ENCODE data around the gene ALDH3B2.
"Not testable (repeated sequence)": the region's sequence is repeated elsewhere in the genome, so short reads cannot be mapped to it uniquely, and the experiment has no call there.

ALDH3B2 gene

GRCh38 chr11:67629386-67630227 lies 44.8 kb downstream of the ALDH3B2 start, which contains the start of gene NUDT8:
TSS of gene NUDT8 (minus strand) at chr11:67629937. CDS start at chr11:67629911, 26 bp downstream.
- DNase-seq (ENCODE audit: low spot score) = peak; percentile 83

DNA sequence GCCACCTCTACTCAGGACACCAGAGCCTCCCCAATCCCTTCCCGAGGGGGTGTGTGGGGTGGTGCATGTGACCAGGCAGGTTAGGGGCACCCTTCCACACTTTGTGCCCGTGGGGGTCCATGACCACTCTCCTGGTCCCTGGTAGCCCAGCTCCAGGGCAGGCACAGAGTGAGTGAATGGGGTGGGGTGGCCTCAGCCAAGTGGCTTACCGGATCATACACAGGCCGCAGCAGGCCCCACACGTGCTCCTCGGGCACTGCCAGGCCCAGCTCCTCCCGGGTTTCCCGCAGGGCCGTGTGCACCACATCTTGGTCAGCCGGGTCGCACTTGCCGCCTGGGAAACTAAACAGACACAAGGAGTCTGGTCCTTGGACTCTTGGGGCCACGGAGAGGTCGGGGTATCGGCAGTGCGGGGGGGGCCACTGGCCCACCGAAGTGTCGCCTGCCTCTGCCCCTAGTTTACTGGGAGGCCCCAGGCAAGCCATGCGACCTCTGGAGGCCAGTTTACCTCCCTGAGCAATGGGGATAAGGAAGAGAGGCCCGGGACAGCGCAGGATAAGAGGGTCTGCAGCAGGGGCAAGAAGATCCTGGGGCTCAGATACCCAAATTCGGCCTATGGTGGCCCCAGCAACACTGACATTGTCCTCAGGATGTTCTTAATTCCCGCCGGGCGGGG lies 45.6 kb downstream of the ALDH3B2 start:
- DNase-seq (ENCODE audit: low spot score) = no peak

DNA sequence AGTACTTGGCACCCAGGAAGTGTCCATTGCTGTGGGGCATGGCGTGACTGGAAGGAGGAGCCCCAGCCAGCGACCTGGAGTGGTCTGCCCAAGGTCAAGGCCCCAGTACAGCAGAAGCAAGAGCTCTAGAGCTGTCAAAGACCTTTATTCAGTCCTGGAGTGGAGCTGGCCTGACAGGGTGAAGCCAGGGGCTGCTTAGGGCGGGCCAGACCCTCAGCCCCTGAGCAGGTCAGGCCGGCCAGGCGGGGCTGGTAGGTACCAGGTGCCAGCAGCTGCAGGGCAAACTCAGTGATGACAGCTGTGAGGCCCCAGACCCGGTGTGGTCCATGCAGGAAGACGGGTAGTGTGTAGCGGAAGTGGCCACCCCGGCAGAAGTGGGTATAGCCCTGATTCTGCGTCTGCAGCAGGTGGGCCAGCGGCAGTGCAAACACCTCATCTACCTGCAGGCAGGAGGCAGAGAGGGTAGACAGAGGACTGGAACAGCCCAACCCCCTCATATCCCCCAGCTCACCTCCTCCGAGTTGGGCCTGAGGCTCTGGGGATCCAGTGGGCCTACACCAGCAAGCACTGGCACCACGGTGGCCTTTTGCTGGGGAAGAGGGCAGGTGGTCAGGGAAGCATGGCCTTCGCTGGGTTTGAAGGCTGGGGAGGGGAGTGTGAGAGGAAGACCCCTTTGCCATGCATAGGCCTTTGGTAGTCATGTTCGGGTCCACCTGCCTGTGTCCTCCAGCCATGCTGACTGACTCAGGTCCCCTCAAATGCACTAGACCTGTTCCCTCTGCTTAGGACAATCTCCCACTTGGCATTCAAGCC lies 46.4 kb downstream of the ALDH3B2 start:
- no peak for DNase-seq (ENCODE audit: low spot score)

GRCh38 chr11:67627441-67627811 lies 47.0 kb downstream of the ALDH3B2 start:
- DNase-seq (ENCODE audit: low spot score) = no peak

DNA sequence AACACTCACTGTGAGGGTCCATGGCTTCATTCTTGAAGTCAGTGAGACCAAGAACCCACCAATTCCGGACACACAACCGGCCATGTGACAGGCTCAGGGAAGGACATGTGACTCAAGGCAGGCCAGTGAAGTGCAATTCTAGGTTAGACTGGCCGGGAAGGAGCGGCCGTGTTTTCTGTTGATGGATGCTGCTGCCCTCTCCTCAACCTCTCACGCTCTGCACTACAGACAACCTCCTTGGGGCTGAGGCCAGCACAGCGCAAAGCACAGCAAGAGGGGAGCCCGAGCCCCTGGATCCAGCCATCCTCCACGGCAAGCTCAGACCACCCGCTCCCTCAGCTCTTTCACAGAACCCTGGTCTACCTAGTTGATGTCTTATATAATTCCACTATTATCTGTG lies 47.5 kb downstream of the ALDH3B2 start:
- DNase-seq (ENCODE audit: low spot score) = no peak

DNA sequence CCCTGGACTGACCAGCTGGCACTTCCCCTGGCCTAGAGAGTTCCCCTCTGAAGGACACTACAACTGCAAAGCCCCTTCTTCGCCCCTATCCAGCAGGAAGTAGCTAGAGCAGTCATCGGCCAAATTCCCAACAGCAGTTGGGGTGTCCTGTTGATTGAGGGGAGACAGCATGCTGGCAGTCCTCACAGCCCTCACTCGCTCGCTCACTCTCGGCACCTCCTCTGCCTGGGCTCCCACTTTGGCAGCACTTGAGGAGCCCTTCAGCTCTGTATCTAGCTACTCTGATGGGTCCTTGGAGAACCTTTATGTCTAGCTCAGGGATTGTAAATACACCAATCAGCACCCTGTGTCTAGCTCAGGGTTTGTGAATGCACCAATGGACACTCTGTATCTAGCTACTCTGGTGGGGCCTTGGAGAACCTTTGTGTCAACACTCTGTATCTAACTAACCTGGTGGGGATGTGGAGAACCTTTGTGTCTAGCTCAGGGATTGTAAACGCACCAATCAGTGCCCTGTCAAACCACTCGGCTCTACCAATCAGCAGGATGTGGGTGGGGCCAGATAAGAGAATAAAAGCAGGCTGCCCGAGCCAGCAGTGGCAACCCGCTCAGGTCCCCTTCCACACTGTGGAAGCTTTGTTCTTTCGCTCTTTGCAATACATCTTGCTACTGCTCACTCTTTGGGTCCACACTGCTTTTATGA lies 48.1 kb downstream of the ALDH3B2 start:
- not testable (repeated sequence) for DNase-seq (ENCODE audit: low spot score)

- DNase-seq (ENCODE audit: low spot score) = not testable (repeated sequence)
Observed at GRCh38 chr11:67623795-67624194, 50.6 kb downstream of the ALDH3B2 start.

DNA sequence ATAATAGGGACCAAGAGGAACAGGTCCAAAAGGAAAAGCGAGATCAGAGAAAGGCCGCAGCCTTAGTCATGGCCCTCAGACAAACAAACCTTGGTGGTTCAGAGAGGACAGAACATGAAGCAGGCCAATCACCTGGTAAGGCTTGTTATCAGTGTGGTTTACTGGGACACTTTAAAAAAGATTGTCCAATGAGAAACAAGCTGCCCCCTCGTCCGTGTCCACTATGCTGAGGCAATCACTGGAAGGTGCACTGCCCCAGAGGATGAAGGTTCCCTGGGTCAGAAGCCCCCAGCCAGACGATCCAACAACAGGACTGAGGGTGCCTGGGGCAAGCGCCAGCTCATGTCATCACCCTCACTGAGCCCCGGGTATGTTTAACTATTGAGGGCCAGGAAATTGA lies 51.5 kb downstream of the ALDH3B2 start:
- not testable (repeated sequence) for DNase-seq (ENCODE audit: low spot score)

DNA sequence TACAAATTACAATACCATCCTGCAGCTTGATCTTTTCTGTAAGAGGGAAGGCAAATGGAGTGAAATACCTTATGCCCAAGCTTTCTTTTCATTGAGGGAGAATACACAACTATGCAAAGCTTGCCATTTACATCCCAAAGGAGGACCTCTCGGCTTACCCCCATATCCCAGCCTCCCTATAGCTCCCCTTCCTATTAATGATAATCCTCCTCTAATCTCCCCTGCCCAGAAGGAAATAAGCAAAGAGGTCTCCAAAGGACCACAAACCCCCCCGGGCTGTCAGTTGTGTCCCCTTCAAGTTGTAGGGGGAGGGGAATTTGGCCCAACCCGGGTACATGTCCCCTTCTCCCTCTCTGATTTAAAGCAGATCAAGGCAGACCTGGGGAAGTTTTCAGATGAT lies 52.5 kb downstream of the ALDH3B2 start:
- DNase-seq (ENCODE audit: low spot score) = not testable (repeated sequence)

- DNase-seq (ENCODE audit: low spot score) = not testable (repeated sequence)
Observed at GRCh38 chr11:67620621-67621020, 53.8 kb downstream of the ALDH3B2 start.

DNA sequence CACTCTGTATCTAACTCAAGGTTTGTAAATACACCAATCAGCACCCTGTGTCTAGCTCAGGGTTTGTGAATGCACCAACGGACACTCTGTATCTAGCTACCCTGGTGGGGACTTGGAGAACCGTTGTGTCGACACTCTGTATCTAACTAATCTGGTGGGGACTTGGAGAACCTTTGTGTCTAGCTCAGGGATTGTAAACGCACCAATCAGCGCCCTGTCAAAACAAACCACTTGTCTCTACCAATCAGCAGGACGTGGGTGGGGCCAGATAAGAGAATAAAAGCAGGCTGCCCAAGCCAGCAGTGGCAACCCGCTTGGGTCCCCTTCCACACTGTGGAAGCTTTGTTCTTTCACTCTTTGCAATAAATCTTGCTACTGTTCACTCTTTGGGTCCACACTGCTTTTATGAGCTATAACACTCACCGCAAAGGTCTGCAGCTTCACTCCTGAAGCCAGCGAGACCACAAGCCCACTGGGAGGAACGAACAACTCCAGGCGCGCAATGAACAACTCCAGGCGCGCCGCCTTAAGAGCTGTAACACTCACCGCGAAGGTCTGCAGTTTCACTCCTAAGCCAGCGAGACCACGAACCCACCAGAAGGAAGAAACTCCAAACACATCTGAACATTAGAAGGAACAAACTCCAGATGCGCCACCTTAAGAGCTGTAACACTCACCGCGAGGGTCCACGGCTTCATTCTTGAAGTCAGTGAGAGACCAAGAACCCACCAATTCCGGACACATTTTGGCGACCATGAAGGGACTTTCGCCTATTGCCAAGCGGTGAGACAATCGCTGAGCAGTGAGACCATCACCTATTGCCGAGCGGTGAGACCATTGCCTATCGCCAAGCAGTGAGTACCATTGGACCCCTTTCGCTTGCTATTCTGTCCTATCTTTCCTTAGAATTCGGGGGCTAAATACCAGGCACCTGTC lies 54.5 kb downstream of the ALDH3B2 start:
- DNase-seq (ENCODE audit: low spot score) = not testable (repeated sequence)

DNA sequence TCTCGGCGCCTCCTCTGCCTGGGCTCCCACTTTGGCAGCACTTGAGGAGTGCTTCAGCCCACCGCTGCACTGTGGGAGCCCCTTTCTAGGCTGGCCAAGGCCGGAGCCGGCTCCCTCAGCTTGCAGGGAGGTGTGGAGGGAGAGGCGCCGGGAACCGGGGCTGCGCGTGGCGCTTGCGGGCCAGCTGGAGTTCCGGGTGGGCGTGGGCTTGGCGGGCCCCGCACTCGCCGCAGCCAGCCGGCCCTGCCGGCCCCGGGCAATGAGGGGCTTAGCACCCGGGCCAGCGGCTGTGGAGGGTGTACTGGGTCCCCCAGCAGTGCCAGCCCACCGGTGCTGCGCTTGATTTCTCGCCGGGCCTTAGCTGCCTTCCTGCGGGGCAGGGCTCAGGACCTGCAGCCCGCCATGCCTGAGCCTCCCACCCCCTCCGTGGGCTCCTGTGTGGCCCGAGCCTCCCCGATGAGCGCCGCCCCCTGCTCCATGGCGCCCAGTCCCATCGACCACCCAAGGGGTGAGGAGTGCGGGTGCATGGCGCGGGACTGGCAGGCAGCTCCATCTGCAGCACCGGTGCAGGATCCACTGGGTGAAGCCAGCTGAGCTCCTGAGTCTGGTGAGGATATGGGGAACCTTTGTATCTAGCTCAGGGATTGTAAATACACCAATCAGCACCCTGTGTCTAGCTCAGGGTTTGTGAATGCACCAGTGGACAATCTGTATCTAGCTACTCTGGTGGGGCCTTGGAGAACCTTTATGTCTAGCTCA lies 55.3 kb downstream of the ALDH3B2 start:
- not testable (repeated sequence) for DNase-seq (ENCODE audit: low spot score)

- peak; percentile 81 for DNase-seq (ENCODE audit: low spot score)
Observed at GRCh38 chr11:67617243-67617953, 57.0 kb downstream of the ALDH3B2 start.

DNA sequence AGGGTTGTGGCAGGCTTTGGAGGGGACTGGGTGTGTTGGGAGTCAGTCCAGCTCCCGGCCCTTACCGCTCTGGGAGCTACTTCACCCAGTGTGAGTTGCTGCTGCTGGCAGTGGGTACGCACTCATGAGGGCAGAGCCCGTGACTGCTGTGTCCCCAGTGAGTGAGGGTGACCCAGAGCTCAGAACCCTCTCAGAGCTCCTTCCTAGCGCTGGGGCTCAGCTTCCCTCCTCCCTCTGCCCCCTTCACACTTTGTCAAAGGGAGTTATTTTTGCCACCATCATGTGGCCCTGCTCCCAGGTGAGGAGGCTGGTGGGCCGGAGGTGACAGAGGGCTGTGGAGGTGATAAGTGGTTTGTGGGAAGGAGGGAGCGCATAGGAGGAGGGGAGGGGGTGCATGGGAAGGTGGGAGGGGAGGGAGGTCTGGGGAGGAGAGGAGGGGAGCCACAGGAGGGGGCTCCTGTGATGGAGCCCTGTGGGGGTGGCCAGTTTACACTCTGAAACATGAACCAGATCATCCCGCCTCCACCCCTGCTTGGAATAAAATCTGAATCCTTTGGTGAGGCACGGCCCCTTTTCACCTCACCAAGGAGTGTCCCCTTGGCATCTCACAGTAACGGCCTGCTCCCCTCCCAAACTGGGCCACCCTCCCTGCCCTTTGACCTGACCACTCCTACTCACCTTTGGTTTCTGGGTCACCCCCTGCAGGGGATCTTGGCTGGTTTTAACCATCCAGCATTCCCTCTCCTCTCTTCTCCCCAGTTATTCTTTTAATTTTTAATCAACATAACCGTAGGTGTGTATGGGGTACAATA lies 57.8 kb downstream of the ALDH3B2 start:
- DNase-seq (ENCODE audit: low spot score) = no peak

DNA sequence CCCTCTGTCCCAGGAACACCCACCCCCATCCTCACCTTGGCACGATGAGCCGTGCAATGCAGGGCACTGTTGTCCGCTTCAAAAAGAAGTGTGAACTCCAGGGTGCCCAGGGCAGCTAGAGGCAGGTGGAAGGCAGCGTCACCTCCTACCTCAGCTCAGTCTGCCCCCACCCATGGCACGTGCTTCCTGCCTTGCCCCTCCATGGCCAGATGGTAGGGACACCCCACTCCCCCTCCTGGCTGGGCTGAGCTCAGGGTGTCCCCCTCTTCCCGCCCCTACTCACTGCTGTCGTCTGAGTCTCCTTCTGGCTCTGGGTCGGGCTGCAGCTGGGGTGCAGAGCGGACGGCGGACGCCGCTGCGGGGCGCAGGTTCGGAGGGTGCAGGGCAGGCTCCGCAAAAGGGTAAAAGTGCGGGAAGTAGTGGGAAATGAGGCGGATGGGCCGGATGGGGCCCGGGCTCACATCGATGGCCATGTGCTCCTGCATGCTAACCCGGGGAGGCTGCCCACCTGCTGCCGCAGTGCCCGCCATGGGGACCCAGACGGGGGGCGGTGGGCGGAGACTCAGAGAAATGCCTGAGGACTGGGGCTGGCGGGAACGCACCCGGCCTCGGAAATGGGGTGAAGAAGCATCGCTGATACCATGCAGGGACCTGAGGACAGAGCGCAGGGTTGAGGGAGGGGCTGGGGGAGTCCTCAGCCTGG lies 58.5 kb downstream of the ALDH3B2 start:
- DNase-seq (ENCODE audit: low spot score) = no peak

DNA sequence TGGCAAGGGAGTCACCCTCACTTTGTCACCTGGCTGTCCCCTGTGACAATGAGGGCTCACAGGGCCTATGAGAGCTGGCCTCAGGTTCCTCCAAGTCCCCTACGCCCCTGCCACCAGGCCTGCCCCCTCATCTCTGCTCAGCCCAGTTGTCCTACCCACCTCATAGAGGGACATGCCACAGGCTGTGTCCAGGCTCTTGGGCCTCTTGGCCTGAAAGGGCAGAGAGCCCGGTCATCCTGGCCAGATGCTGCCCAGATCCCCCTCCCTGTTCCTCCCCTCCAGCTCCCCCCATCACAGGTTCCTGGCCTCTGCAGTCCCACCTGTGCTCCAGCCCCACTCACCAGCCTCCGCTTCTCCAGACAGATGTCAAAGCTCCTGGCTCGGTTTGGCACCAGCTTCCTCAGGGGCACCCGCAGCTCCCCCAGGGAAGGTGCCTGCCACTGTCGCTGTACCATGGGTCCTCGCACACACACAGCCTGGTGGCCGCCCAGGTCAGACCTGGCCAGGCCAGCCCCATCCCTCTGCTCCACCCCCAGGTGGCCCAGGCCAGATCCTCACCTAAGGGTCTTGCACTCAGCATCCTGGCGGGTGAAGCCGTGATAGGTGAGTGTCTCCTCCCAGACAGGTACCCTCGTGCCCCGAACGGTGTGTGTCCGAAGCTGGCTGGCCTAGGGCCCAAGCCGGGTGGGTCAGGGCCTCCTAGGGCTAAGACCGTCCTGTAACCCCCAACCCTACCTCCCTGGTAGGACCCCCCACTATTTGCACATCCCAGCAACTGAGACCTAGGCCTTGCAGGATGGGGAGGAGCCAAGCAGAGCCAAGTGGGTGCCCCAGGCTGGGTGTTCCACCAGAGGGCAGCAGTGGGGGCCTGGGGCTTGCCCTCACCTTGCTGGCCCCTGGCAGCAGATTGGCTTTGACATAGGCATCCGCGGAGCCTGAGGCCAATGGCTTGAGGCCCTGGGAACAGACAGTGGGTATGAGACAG lies 59.4 kb downstream of the ALDH3B2 start:
- DNase-seq (ENCODE audit: low spot score) = no peak
